Activated T-helper 1 cell treated with Interleukin-2 at 50 U/mL for 16 hours (primary cell): ENCODE measurements around the gene IFITM2.
"Not testable (repeated sequence)": the region's sequence is repeated elsewhere in the genome, so short reads cannot be mapped to it uniquely, and the experiment has no call there.

Source experiments
- DNase-seq: peaks from one replicate; pipeline ENCODE4 v3.0.0-alpha.2; 2020; ENCODE audit warnings: low read depth

IFITM2 gene

GRCh38 chr11:342328-342727 is 34.7 kb downstream of the IFITM2 start:
- DNase-seq: no peak

- no peak for DNase-seq
Measured at GRCh38 chr11:344836-345578, 37.4 kb downstream of the IFITM2 start.

GRCh38 chr11:346529-346928 is 38.9 kb downstream of the IFITM2 start:
- DNase-seq: no peak

- DNase-seq: not testable (repeated sequence)
Measured at GRCh38 chr11:349270-349954, 41.8 kb downstream of the IFITM2 start.

- DNase-seq: not testable (repeated sequence)
Measured at GRCh38 chr11:350033-350722, 42.6 kb downstream of the IFITM2 start.

- DNase-seq: no peak
Measured at GRCh38 chr11:350723-351255, 43.2 kb downstream of the IFITM2 start.

- no peak for DNase-seq
Measured at GRCh38 chr11:351411-351810, 43.8 kb downstream of the IFITM2 start.

GRCh38 chr11:352456-353031 is 44.9 kb downstream of the IFITM2 start:
- DNase-seq: no peak

GRCh38 chr11:353179-353873 is 45.7 kb downstream of the IFITM2 start:
- DNase-seq: no peak

- DNase-seq: peak; percentile 75
Measured at GRCh38 chr11:355581-356458, 48.2 kb downstream of the IFITM2 start.

- no peak for DNase-seq
Measured at GRCh38 chr11:356610-357009, 49.0 kb downstream of the IFITM2 start.

- DNase-seq: no peak
Measured at GRCh38 chr11:357582-357981, 50.0 kb downstream of the IFITM2 start.

- no peak for DNase-seq
Measured at GRCh38 chr11:358129-358800, 50.6 kb downstream of the IFITM2 start.
